HEK293 (cell line): ENCODE data around the gene KIF25.

Experiments used
- CTCF ChIA-PET: fragments of 350-600 bp; formaldehyde crosslinking; extraction: SDS; loops from one replicate; lab custom pipeline; 2021; ENCODE audit warnings: antibody characterized with exemption; lab: Yijun Ruan, JAX
- POLR2A ChIA-PET: fragments of 300-600 bp; formaldehyde crosslinking; extraction: SDS; loops from one replicate; lab custom pipeline; 2020; ENCODE audit warnings: antibody characterized with exemption, inconsistent platforms; lab: Yijun Ruan, JAX
- H3K27ac ChIP-seq: fragments of 200-500 bp; sonication (Bioruptor generic); 2 replicates; pipeline ENCODE4 v1.5.1; 2014; ENCODE audit warnings: low read depth, low read length, control low read depth, inconsistent platforms; ENCODE audit errors: extremely low read depth
- H3K36me3 ChIP-seq, 2 experiments: fragments of 200-500 bp in 1 of 2; sonication (Bioruptor generic) in 1 of 2; 1 replicate in 1 of 2; 2 replicates in 1 of 2; pipeline ENCODE4 v1.5.1; 2014 to 2017; ENCODE audit warnings: inconsistent platforms in 2 of 2, low read length in 2 of 2; ENCODE audit not compliant: control insufficient read depth in 2 of 2, insufficient read depth in 1 of 2
- H3K4me1 ChIP-seq: fragments of 200-500 bp; sonication (Bioruptor generic); 2 replicates; pipeline ENCODE4 v1.5.1; 2014; ENCODE audit warnings: mild to moderate bottlenecking, low read length, inconsistent platforms; ENCODE audit not compliant: control insufficient read depth, insufficient read depth
- H3K4me3 ChIP-seq: 2 replicates; pipeline ENCODE4 v1.5.1; 2011; ENCODE audit warnings: low read depth, mild to moderate bottlenecking, control low read depth, low read length, moderate library complexity
- H3K9me3 ChIP-seq: fragments of 200-500 bp; sonication (Bioruptor generic); 2 replicates; pipeline ENCODE4 v1.5.1; 2014; ENCODE audit warnings: low read depth, low read length, inconsistent platforms; ENCODE audit not compliant: control insufficient read depth, insufficient read depth
- CTCF ChIP-seq: fragments of 450-650 bp; formaldehyde crosslinking; IDR thresholded peaks from 2 replicates; pipeline ENCODE4 v1.5.1; 2016; ENCODE audit warnings: missing biosample characterization, missing genetic modification characterization
- EGR2 ChIP-seq: fragments of 450-650 bp; formaldehyde crosslinking; IDR thresholded peaks from 2 replicates; pipeline ENCODE4 v1.5.1; 2016; ENCODE audit warnings: low read depth, missing biosample characterization, missing genetic modification characterization
- FEZF1 ChIP-seq: fragments of 450-650 bp; formaldehyde crosslinking; IDR thresholded peaks from 2 replicates; pipeline ENCODE4 v1.5.1; 2016; ENCODE audit warnings: missing biosample characterization, missing genetic modification characterization
- HOXD13 ChIP-seq: sonication (generic); formaldehyde crosslinking; IDR thresholded peaks from 2 replicates; pipeline ENCODE4 v1.8.0; 2022; ENCODE audit warnings: missing genetic modification reagents, borderline replicate concordance
- PRDM10 ChIP-seq: fragments of 450-650 bp; formaldehyde crosslinking; IDR thresholded peaks from 2 replicates; pipeline ENCODE4 v1.5.1; 2016; ENCODE audit warnings: missing biosample characterization, missing genetic modification characterization
- SP3 ChIP-seq: fragments of 450-650 bp; formaldehyde crosslinking; IDR thresholded peaks from 2 replicates; pipeline ENCODE4 v1.5.1; 2016; ENCODE audit warnings: missing biosample characterization, missing genetic modification characterization
- TSHZ1 ChIP-seq: fragments of 450-650 bp; formaldehyde crosslinking; IDR thresholded peaks from 2 replicates; pipeline ENCODE4 v1.5.1; 2016; ENCODE audit warnings: missing biosample characterization, missing genetic modification characterization, borderline replicate concordance
- ZBTB7A ChIP-seq: fragments of 450-650 bp; formaldehyde crosslinking; IDR thresholded peaks from 2 replicates; pipeline ENCODE4 v1.5.1; 2016; ENCODE audit warnings: low read depth, missing biosample characterization, missing genetic modification characterization
- ZIC2 ChIP-seq: fragments of 450-650 bp; formaldehyde crosslinking; IDR thresholded peaks from 2 replicates; pipeline ENCODE4 v1.5.1; 2016; ENCODE audit warnings: missing biosample characterization, missing genetic modification characterization
- ZNF175 ChIP-seq: fragments of 450-650 bp; formaldehyde crosslinking; IDR thresholded peaks from 2 replicates; pipeline ENCODE4 v1.5.1; 2016; ENCODE audit warnings: missing biosample characterization, missing genetic modification characterization
- ZNF274 ChIP-seq, 2 experiments: fragments of 200-500 bp in 1 of 2; fragments of 450-650 bp in 1 of 2; sonication (Bioruptor generic) in 1 of 2; formaldehyde crosslinking in 1 of 2; IDR thresholded peaks; 2 replicates each; pipeline versions ENCODE4 v1.5.1 to v1.6.1; 2014 to 2016; ENCODE audit warnings: borderline replicate concordance in 1 of 2, inconsistent platforms in 1 of 2, low read length in 1 of 2, missing biosample characterization in 1 of 2, missing genetic modification characterization in 1 of 2
- ZNF292 ChIP-seq: fragments of 450-650 bp; formaldehyde crosslinking; IDR thresholded peaks from 2 replicates; pipeline ENCODE4 v1.5.1; 2016; ENCODE audit warnings: low read depth, missing biosample characterization, missing genetic modification characterization, borderline replicate concordance
- ZNF433 ChIP-seq: fragments of 450-650 bp; formaldehyde crosslinking; IDR thresholded peaks from 2 replicates; pipeline ENCODE4 v1.5.1; 2016; ENCODE audit warnings: missing biosample characterization, missing genetic modification characterization, low read depth
- ZNF473 ChIP-seq: fragments of 450-650 bp; formaldehyde crosslinking; IDR thresholded peaks from 2 replicates; pipeline ENCODE4 v1.5.1; 2017; ENCODE audit warnings: missing biosample characterization, missing genetic modification characterization
- ZNF548 ChIP-seq: fragments of 450-650 bp; formaldehyde crosslinking; IDR thresholded peaks from 2 replicates; pipeline ENCODE4 v1.5.1; 2016; ENCODE audit warnings: missing biosample characterization, missing genetic modification characterization
- ZNF610 ChIP-seq: fragments of 450-650 bp; formaldehyde crosslinking; IDR thresholded peaks from 2 replicates; pipeline ENCODE4 v1.5.1; 2016; ENCODE audit warnings: missing biosample characterization, missing genetic modification characterization, borderline replicate concordance
- ZNF654 ChIP-seq: fragments of 450-650 bp; formaldehyde crosslinking; IDR thresholded peaks from 2 replicates; pipeline ENCODE4 v1.5.1; 2016; ENCODE audit warnings: low read depth, missing biosample characterization, missing genetic modification characterization
- ZNF704 ChIP-seq: fragments of 450-650 bp; formaldehyde crosslinking; IDR thresholded peaks from 2 replicates; pipeline ENCODE4 v1.5.1; 2016; ENCODE audit warnings: missing biosample characterization, missing genetic modification characterization
- ZNF76 ChIP-seq: fragments of 450-650 bp; formaldehyde crosslinking; IDR thresholded peaks from 2 replicates; pipeline ENCODE4; 2016; ENCODE audit warnings: low read depth, missing biosample characterization, missing genetic modification characterization, borderline replicate concordance
- ZNF777 ChIP-seq: fragments of 450-650 bp; formaldehyde crosslinking; IDR thresholded peaks from 2 replicates; pipeline ENCODE4 v1.5.1; 2017; ENCODE audit warnings: missing biosample characterization, missing genetic modification characterization, borderline replicate concordance

Gene KIF25

GRCh38 chr6:168031411-168031971 is 34.0 kb downstream of the KIF25 start:
- H3K27ac ChIP-seq, result no peak overlapping the region
- POLR2A ChIA-PET, result no interaction called here
- no peaks in the 10 kb centered on the region for H3K36me3 ChIP-seq
- peaks cover 8% of the 10 kb centered on the region for H3K4me1 ChIP-seq
- H3K9me3 ChIP-seq, result no peaks in the 10 kb centered on the region
- TF ChIP-seq PRDM10 (tag by site-specific recombination) (no peak), ZNF777 (tag by site-specific recombination) (no peak), ZNF175 (tag by site-specific recombination) (no peak), CTCF (no peak), ZNF473 (tag by site-specific recombination) (no peak), ZNF704 (no peak), ZNF274 (IDR thresholded peaks at IDR 0.05; ENCODE audit: low read length) (no peak), ZNF274 (tag by site-specific recombination; IDR thresholded peaks at IDR 0.05; ENCODE audit: borderline replicate concordance) (no peak), EGR2 (tag by site-specific recombination) (no peak), SP3 (tag by site-specific recombination) (no peak), ZNF654 (tag by site-specific recombination) (no peak), TSHZ1 (tag by site-specific recombination) (no peak), ZNF433 (no peak), HOXD13 (CRISPR knock-in tag) (no peak), ZNF610 (tag by site-specific recombination) (no peak), ZIC2 (tag by site-specific recombination) (no peak), ZNF548 (tag by site-specific recombination) (no peak), ZBTB7A (tag by site-specific recombination) (no peak), ZNF292 (no peak), FEZF1 (tag by site-specific recombination) (no peak), ZNF76 (no peak)
- H3K4me3 ChIP-seq, result no peak overlapping the region
- CTCF ChIA-PET, result interaction anchor here (0.6 kb wide), 2 partner anchors 319 to 387 kb away, joined by 3 read pairs; no protein-coding TSS in a partner anchor
